Activated T-helper 9 cell treated with anti-CD3 and anti-CD28 coated beads, Interleukin-2, amount 50 U/mL, for 16 hours (primary cell): ENCODE results near the gene LRRC45.

Experiments
- DNase-seq: peaks from one replicate; pipeline ENCODE4 v3.0.0-alpha.2; 2020; ENCODE audit warnings: low read depth

The LRRC45 gene

DNA sequence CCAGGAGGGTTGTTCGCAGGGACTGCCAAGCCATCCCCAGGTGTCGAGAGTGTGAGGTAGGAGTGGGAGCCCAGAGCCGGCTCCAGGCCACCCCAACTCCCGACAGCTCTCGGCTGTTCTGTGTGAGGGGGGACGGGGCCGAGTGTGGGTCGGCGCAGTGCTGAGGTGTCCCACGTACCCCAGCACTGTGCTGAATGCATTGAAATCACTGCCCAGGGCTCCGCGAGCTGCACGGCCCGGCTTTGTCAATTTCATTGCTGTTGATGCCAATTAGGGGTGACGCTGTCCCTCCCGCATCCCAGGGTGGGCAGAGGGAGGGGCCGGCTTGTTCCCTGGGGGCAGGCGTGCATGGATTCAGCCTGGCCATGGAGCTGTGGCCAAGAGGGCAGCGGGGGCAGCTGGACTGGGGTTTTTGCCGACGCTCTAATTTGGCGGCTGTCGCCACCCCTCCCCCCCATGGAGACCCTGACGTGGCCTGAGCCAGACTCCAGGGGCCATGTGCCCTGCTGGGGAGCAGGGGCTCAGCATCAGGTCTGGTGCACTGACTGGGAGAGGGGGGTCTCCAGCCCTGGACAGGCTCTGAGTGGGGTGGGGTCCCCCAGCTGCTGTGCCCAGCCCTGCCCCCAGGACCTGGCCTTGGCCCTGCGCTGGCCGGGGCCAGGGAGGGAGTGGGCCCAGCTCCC, 14.7 kb upstream of the LRRC45 start:
- no peak for DNase-seq

DNA sequence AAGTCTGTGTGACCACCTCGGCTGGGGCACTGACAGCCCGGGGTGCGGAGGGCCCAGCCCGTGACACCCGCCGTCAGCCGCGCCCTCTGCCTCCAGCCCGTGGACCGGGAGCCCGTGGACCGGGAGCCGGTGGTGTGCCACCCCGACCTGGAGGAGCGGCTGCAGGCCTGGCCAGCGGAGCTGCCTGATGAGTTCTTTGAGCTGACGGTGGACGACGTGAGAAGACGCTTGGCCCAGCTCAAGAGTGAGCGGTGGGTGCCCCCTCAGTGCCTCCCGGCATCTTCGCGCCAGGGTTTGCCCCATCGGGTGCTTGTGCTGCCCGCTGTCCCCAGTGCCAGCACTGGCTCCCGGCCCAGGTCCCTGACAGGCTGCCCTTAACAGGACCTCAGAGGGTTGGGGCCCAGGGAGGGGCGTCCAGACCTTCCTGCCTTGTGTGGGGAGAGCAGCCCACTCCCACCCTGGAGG, 14.1 kb upstream of the LRRC45 start:
- DNase-seq, result no peak

DNA sequence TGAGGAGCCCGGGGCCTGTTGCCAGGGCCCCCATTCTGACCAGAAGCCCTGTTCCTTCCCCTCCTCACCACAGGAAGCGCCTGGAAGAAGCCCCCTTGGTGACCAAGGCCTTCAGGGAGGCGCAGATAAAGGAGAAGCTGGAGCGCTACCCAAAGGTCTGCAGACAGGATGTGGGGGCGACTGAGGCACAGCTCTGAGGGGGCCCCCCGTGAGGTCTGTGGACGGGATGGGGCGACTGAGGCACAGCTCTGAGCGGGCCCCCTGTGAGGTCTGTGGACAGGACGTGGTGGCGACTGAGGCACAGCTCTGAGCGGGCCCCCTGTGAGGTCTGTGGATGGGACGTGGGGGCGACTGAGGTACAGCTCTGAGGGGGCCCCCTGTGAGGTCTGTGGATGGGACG, 13.7 kb upstream of the LRRC45 start:
- DNase-seq, result no peak

DNA sequence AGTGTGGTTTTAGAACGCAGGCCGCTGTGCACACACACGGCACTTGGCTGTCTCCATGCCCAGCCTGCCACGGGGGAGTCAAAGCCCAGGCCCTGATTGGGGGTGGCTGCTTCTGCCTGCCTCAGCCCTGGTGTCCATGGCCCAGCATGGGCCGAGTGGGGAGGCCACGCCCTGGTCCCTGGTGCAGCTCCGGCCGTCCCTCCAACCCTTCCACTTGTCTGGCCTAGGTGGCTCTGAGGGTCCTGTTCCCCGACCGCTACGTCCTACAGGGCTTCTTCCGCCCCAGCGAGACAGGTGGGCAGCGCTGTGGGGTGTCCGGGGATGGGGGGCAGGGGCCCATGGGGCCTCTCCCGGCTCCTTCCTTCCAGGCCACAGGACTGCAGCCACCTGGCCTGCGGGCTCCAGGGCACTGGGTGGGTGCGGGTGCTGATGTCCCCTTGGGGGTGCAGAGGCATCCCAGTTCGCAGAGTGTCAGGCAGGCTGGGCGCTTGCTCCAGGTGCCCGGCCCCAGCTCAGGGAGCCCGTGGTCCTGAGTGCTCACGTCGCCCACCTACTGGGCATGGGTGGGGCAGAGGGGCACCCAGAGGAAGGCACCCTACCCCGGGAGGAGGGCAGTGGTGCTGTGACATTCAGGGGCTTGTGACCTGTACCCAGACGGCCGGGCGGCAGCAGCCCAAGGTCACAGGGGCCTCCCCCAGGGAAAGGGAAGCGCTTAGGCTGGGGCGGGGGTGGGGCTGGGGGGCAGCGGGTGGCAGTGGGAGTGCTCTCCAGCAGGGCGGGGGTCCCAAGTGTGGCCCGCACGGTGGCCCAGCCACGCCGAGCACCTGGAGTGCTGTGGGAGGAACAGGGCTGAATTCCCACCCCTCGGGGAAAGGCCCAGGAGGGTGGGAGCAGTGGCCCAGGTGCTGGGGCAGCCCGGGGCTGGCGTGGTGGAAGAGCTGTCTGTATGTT, 12.3 kb upstream of the LRRC45 start:
- no peak for DNase-seq

DNA sequence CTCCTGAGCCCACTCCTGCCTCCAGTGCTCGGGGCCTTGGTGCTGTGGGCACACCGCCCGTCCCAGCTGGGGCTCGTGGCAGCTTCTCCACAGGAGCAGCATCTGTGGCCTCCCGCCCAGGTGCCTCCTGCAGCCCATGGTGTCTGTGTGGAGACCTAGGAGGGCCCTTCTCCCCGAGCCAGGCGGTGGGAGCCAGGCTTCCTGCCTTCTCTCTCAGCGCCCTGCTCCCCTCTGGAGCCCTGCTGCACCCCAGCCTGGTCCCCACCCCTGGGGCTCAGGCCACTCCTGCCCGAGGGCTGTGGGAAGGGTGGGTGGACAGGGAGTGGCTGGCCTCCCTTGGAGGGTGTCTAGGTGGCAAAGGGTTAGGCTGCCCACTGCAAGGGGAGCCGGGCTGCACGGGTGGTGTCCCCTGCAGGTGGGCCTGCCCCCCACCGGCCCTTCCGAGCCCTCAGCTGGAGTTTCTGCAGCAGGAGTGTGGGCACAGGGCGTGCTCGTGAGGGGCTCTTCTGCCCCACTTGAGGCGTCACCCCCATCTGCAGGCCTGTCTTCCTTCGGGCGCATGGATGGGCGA, 11.4 kb upstream of the LRRC45 start:
- no peak for DNase-seq

DNA sequence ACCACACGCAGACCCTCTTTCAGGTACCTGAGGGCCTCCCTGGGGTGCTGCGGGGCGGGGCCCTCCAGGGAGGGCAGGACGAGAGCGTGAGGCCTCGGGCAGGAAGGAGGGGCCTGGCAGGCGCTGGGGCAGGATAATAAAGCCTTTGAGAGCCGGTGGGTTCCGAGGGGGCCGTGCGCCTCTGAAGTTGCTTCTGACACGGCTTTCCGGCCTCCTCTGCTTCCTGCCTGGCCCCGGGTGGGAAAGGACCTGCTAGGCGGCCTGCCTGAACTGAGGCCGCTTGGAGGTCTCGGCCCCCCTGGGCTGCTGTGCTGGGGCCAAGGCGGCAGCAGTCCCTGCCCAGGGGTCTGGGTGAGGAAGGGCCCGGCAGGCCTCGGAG, 10.9 kb upstream of the LRRC45 start:
- no peak for DNase-seq

DNA sequence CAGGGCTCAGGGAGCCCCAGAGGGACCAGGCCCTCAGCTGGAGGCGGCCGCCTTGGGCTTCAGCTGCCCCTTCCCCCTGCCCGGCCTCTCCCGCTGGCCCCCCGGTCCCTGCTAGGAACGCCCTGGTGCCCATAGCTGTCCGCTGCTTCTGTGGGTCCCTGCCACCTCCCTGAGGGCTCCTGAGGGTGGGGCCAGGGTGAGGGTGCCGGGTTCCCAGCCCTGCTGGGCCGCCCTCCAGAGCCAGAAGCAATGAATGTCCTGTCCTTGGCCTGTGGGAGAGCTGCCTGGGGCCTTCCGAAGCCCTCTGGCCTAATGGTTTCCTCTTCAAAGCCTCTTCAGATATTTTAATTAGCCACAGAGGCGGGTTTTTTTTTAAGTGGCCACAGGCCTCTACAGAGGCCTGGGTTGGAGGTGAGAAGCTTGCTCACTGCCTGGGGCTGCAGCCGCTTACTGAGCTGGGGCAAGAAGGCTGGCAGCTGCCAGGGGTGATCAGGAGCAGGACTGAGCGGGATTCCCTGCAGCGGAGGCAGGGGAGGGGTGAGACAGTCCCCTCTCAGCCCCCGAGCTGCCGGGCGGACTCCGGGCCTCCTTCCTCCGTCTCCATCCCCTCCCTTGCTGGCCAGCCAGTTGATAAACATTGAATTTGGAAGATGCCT, 10.3 kb upstream of the LRRC45 start:
- DNase-seq, result no peak

DNA sequence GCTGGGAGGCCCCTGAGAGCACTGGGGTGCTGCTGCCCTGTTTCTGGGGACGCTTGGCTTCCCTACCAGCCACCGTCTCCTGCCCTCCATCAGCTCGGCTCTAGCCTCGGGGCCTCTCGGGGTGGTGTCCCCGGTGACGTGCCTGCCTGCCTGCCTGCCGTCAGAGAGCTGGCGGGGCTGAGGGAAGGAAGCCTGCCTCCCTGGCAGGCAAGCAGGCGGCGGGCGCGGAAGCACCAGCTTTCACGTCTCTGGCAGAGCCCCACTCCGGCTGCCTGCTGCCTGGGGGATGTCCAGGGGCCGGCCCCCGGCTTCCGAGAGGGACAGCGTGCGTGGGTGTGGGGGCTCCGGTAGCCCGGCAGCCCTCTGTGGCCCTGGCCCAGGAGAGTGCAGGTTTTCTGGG, 9.8 kb upstream of the LRRC45 start:
- no peak for DNase-seq

DNA sequence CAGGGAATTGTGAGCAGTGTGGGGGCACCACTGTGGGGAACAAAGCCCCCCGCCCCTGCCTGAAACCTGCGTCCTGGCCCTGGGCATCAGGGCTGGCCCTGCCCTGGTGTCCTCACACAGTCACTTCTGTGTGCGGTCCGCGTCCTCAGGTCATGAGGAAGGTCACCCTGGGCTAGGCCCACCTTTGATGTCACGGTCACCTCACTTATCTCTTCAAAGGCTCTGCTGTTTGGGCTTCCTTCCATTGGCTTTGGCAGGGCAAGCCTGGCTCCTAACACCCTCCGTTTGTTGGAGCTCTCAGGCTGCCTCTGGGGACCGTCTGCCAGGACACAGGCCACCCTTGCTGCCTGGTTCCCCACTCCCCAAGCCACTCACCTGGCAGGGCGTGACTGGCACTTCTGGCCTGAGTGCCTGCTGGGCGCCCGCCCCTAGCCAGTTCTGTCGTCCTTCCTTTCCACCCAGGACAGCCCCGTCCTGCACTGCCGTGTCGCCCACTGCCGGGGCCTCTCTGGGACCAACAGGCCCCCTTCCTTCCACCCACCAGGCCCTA, 9.3 kb upstream of the LRRC45 start:
- DNase-seq, result no peak

DNA sequence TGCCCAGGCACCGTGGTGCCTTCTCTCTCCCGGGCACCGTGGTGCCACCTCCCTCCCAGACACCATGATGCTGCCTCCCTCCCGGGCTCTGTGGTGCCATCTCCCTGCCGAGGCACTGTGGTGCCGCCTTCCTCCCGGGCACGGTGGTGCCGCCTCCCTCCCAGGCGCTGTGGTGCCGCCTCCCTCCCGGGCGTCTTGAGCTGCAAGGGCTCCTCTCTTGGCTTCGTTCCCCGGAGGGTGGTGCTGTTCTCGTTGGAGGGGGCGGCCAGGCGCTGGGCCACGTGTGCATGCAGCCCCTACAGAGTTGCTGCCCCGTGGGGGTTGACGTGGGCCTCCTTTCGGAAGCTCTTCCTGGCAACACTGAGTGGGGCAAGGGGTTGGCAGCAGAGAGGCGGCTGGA, 8.7 kb upstream of the LRRC45 start:
- no peak for DNase-seq

DNA sequence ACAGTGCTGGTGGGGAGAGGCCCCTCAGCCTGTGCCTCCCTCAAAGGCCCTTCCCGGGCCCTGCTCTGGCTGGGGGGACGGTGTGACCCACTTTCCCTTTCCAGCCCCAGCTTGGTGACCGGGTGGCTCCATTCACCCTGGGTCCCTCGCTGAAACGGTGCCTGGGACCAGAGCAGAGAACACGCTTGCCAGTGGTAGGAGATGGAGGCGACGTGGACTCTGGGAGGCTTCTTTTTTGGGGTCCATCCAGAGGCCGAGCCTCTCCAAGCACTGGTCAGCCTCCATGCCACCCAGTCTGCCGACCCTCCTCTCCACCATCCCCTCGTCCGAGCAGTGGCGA, 8.2 kb upstream of the LRRC45 start:
- DNase-seq, result no peak

DNA sequence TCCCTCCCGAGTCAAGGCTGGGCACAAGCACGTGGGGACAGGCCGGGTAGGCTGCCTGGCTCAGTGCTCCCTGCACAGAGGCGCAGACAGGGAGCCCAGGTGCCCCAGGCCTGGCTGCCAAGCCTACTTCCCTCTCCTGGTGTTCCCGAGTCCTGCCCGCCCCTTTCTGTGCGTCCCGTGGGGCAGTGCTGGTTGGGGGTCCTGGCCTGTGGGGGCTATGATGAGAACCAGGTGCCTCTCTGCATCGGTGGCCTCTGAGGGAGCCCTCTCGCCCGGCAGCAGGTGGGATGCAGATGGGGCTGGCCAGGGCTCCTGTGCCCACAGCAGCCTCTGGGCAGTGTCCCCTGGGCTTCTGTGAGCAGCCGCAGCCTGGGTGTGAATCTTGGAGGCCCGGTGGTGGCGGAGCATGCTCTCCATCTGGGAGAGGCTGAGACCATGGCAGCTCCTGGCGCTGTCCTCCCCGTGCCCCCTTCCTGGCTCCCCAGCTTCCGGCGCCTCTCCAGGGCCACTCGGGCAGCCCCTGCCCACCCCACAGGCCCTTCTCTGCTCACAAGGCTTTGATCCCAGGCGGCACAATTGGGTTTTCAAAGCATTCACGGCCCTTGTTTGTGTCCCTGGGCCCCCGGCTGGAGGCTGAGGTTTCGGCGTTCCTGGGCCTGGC, 7.7 kb upstream of the LRRC45 start:
- DNase-seq, result no peak

DNA sequence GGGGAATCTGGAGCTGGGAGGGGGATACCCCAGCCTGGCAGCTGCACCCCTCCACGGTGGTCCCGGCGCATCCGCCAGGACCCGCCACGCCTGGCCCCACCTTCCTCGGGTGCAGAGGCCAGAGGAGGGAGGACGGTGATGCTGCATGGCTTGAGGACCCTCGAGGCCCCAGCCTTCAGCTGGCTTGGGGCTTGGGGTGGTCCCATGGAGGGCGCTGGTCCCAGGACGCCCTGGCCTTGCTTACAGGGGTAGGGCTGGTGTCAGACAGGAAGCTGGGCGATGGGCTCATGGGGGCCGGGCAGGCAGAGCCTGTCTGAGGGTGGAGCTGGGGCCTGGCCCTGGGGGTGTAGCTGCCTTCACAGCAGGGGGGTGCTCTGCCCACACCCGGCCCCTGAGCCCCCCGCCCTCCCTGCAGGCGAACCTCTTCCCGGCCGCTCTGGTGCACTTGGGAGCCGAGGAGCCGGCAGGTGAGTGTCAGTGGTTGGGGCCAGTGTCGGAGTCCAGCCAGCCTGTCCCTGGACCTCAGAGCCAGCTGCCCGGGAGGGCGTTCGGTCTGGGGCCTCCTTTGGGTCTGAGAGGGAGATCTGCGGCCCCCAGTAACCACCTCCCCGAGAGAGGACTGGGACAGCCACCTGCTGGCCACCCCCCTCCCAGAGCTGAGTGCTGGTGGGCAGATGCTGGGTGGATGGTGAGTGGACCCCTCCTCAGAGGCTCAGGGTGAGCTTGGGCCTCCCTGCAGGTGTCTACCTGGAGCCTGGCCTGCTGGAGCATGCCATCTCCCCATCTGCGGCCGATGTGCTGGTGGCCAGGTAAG, 6.8 kb upstream of the LRRC45 start:
- DNase-seq, result no peak

DNA sequence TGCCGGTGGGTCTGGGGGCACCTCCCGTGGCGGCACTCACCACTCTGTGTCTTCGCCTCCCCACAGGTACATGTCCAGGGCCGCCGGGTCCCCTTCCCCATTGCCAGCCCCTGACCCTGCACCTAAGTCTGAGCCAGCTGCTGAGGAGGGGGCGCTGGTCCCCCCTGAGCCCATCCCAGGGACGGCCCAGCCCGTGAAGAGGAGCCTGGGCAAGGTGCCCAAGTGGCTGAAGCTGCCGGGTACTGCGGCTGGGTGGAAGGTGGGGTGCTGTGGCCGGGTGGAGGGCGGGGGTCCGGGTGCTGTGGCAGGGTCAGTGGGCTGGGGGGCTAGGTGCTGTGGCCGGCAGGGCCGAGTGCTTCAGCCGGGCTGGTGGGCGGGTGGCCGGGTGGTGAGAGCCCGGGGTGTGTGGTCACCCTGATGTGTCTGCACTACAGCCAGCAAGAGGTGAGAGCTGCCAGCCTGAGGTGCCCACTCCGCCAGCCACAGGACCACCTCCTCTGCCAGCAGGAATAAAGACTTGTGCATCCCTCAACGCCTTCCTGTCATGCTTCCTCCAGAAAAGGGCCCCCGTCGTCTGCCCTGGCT, 6.1 kb upstream of the LRRC45 start:
- no peak for DNase-seq

DNA sequence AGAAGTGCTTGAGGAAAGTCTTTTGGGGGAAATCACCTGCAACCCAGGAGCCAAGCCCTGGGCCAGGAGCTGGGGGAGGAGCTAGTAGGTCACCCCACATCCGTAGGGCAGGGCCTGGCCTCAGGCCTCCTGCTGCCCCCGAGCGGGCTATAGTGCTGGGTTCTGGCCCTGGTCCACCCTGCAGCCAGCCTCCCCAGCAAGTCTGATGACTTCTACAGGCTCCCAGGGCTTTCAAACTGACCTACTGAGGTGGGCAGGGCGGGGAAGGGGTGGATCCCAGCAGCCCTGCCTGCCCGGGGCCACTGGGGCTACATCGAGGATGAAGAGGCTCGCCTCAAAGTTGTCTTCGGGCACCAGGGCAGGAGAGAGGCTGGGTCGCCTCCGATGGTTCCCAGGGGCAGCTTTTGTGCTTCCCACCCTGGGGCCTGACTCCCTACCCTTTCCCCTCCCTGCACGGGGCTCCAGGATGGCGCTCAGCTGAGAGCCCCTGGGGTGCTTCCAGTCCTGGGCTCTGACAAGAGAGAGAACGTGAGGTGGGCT, 5.4 kb upstream of the LRRC45 start:
- DNase-seq, result no peak

DNA sequence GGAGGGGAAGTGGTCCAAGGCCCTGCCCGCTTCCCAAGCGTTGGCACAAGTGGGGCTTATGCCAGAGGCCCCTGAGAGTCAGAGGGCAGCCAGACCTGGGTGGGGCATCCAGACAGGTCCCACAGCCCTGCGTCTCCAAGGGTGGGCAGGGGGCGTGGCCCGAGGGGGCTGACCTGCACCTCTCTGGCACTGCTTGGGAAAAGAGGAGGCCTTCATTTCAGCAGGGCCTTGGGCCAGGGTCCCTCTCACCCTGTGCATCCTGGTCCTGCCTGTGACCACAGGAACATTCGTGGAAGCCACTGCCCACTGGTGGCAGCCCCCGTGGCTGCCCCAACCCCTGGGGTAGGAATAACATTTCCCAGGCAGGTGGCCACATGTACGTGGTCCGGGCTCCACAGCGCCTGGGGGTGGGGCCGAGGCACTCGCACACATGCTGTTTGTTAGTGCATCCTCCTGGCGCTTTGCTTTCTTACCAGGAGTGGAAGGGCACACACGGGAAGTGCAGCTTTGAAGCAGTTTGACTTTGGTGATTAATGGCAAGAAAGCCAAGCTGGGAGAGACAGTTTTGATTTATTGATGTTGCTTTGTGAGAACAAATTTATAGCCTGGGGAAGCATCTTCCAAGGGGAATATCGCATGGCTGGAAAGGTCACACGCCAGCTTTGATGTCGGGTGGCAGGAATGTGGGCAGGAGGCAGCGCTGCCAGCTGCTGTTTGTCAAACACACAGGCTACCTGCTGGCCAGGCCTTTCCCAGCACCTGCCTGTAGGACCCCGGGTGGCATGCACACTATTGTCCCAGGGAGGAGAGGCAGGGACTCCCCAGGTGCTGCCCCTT, 4.7 kb upstream of the LRRC45 start:
- no peak for DNase-seq

DNA sequence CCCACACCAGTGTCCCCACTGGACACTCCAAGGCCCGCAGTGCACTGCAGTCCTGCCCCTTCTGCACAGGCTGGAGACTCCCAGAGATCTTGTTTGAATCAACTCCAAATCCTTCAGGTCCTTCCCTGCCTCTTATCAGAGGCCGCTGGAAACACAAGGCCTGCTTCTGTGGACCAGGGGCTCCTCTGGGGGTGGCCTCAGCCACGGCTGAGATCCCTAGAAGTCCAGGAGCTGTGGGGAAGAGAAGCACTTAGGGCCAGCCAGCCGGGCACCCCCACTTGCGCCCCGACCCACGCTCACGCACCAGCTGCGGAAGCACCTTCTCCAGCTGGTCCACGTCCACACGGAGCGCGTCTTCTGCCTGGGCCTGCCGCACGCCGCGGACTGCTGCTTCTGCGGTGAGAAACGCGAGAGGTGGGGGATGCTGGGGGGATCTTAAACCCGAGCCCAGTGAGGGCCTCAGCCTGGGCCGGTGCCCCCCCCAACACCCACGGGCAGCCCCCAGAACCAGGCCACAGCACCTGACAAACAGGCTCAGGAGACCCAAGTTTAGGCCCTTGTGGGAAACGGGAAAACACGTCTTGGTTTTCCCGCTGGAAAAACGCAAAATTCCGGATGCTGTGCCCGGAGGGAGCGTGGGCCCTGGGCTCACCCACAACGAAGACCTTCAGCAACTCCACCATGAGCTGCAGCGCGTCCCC, 4.0 kb upstream of the LRRC45 start:
- DNase-seq, result no peak

DNA sequence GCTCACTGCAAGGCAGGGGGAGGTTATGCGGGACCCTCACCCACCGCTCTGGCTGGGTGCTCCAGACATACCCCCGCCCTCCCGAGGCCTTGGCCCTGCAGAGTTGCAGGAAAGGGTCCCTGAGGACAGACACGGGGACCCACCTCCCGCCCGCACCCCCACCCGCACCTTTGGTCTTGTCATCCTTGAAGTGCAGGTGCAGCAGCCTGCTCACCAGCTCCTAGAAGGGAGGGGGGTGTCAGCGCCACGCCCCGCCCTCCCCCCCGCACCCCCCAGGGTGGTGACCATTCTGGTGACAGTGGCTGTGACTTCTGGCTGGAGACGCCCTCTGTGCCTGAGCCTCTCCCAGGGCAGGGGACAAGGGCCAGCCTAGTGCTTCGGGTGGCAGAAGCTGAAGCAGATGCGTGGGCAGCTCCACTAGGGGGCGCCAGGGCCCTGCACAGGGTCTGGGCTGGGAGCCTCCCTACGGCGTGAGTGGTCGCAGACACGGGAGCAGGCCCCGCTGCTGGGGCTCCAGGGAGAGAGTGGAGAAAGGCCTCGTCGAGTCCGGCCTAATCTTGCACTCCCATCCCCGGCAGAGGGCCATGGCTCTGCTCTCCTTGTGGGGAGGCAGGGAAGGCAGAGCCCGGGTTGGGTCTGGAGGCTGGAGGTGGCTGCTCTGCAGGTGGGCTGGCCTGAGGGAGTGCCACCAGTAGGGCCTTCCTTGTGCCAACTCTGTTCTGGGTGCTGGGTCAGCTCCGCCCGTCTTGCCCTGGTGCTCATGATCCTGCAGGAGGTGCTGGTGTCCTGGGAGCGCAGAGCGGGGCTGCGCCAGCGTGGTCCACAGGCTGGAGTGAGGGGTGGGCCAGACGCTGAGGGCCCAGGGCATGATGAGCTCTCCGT, 3.2 kb upstream of the LRRC45 start:
- DNase-seq, result peak; percentile 44
